Astrocyte (in vitro differentiated cells and primary cell): ENCODE measurements around the gene FBXO27.

ENCODE experiments used
- EZH2 ChIP-seq: IDR thresholded peaks from 2 replicates; pipeline ENCODE4 v1.6.1; 2012; ENCODE audit warnings: mild to moderate bottlenecking, low read length, inconsistent platforms; ENCODE audit not compliant: insufficient read depth
- TF ChIP-seq, protein P1 (sequence below): IDR thresholded peaks from 2 replicates; pipeline ENCODE4 v1.5.1; 2011; ENCODE audit warnings: low read depth, mild to moderate bottlenecking, inconsistent platforms, low read length, moderate library complexity; ENCODE audit not compliant: insufficient read depth

DNA sequence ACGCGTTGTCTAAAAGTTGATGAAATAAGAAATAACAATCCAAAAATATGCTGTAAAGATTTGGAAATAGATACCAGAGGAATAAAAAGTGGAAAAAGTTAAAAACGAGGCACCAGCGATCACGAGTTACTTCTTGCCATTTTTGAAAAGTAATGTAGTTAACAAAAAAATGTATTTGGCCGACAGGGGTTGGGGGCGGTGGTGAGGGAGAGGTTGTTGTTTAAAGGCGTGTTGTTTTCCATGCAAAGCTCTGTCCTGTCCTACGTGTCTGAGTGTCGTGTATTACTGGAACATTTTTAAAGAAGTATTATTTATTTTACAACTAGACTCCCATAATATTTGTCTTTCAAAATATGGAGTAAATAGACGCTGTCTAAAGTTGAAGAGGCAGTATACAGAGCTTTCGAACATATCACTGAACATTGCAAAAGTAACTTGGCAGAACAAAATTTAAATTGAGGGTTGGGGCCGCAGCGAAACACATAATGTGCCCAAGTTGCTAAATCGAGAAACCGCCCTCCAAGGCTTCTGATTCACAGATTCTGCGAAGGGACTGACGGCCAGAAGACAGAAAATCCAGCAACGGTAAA lies 57.6 kb downstream of the FBXO27 start:
- TF ChIP-seq, protein P1, sequence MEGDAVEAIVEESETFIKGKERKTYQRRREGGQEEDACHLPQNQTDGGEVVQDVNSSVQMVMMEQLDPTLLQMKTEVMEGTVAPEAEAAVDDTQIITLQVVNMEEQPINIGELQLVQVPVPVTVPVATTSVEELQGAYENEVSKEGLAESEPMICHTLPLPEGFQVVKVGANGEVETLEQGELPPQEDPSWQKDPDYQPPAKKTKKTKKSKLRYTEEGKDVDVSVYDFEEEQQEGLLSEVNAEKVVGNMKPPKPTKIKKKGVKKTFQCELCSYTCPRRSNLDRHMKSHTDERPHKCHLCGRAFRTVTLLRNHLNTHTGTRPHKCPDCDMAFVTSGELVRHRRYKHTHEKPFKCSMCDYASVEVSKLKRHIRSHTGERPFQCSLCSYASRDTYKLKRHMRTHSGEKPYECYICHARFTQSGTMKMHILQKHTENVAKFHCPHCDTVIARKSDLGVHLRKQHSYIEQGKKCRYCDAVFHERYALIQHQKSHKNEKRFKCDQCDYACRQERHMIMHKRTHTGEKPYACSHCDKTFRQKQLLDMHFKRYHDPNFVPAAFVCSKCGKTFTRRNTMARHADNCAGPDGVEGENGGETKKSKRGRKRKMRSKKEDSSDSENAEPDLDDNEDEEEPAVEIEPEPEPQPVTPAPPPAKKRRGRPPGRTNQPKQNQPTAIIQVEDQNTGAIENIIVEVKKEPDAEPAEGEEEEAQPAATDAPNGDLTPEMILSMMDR = no peak
- TF ChIP-seq EZH2 = no peak
